NCI-H1105 (cell line): ENCODE results near the gene CAPN14.

Experiments
- DNase-seq: peaks from one replicate; lab custom pipeline; 2025; lab: John Stamatoyannopoulos, UW

The CAPN14 gene

DNA sequence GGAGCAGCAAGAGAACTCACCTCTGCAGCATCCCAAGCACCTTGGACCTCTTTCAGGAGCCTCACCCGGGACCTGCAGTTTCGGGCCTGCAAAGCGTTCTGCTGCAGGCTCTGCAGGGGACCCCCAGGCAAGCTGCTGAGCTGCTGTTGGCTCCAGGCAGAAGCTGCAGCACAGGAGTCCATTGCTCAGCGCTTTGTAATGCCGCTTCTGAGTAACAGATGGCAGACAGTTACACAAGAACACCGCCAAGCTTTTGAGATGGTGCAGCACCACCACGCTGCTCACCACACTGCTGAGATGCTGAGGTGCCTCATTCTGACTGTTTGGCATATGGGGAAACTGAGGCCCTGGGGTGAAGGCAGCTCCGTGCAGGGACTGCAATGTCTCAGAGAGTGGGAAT, 77.2 kb downstream of the CAPN14 start:
- DNase-seq, result no peak

GRCh38 chr2:31139671-31140070, 77.6 kb downstream of the CAPN14 start:
- DNase-seq, result no peak

GRCh38 chr2:31138037-31138962, 79.0 kb downstream of the CAPN14 start, which contains the start of gene GALNT14:
Gene GALNT14, minus strand, starts transcription at chr2:31138440. Its CDS starts 354 bp downstream, at chr2:31138086.
- DNase-seq, result peak; percentile 22

- DNase-seq, result no peak
Measured at GRCh38 chr2:31137211-31138036, 79.9 kb downstream of the CAPN14 start.

GRCh38 chr2:31136732-31137131, 80.6 kb downstream of the CAPN14 start:
- DNase-seq, result no peak

GRCh38 chr2:31136000-31136399, 81.3 kb downstream of the CAPN14 start:
- no peak for DNase-seq

DNA sequence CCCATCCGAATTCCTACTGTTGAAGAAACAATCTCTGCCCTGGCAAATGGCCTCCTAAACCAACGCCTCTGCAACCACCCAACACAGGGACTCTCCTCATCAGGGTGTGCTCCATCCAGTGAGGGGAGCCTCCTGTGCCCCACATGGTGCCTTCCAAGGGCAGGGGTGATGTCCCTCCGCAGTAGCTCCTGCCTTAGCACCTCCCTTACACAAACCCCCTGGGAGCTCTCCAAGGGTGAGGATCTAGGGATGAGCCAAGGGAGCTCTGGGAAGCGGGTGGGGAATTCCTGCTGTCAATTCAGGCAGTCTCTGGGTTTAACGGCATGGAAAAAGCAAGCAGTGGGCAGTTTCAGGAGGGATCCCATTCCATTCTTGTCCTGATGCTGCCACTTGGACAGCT, 82.8 kb downstream of the CAPN14 start:
- DNase-seq, result no peak

GRCh38 chr2:31132786-31133185, 84.5 kb downstream of the CAPN14 start:
- no peak for DNase-seq

- no peak for DNase-seq
Measured at GRCh38 chr2:31131871-31132270, 85.4 kb downstream of the CAPN14 start.

GRCh38 chr2:31129375-31130171, 87.7 kb downstream of the CAPN14 start:
- no peak for DNase-seq

- DNase-seq, result no peak
Measured at GRCh38 chr2:31127931-31128330, 89.4 kb downstream of the CAPN14 start.

GRCh38 chr2:31125918-31126695, 91.2 kb downstream of the CAPN14 start:
- DNase-seq, result no peak

DNA sequence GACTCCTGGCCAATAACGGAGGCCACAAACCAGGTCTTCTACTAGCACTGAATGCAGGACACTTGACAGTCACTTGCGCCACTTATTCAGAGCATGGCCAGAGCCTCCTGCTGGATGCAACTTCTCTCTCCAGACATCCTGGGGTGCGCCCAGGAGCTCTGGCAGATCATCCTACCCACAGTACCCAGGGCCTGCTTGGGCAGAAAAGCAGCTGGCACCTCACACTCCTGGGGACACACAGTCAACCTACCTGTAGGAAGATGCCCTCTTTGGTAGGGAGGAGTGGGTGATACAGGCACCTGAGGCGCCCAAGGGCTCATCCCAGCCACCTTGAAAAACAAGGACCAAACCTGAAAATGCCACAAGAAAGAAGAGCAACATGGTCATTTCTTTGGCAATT, 92.4 kb downstream of the CAPN14 start:
- DNase-seq, result no peak
